Measurements from ENCODE around the gene RIC1. TPM values are rescaled to one million over a fixed set of nuclear protein-coding genes. Genes with fewer than 3 reads are reported as not detected.
A peak's percentile ranks its signal among the peaks of the same experiment; 100 is the strongest.
"Not testable (repeated sequence)": the region's sequence is repeated elsewhere in the genome, so short reads cannot be mapped to it uniquely, and the experiment has no call there.

The RIC1 gene
- polyA plus RNA-seq, 3 donors = 13.4 to 36.4 (median 16.3) TPM

- no peak overlapping the region for H3K27ac ChIP-seq (ENCODE audit: low read depth in 1 of 2, low read length in 2 of 2)
- TF ChIP-seq CTCF (IDR thresholded peaks at IDR 0.05) = no peak
- H3K9ac ChIP-seq (ENCODE audit: insufficient read depth, low read length, poor library complexity, severe bottlenecking) = no peak overlapping the region
- no peak overlapping the region for H3K4me2 ChIP-seq (replicated peaks; ENCODE audit: extremely low read depth, low read length, poor library complexity, severe bottlenecking)
- no CpG with 5 or more reads among the region's 2 CpGs for WGBS (ENCODE audit: insufficient coverage)
- H3K4me1 Mint-ChIP-seq = peaks cover 1% of the 10 kb centered on the region
- peaks cover 7 to 26% (median 22%) of the 10 kb centered on the region in 7 donors for H3K9me3 Mint-ChIP-seq
- no peaks in the 10 kb centered on the region for H3K27me3 ChIP-seq (ENCODE audit: control insufficient read depth in 2 of 2, insufficient read depth in 2 of 2, low read length in 2 of 2)
- H3K27ac Mint-ChIP-seq = no peak overlapping the region
- no peak overlapping the region for H3K4me3 ChIP-seq (replicated peaks in 1 of 3; ENCODE audit: low read depth in 2 of 3, low read length in 3 of 3)
- intact Hi-C loops (cut with micrococcal nuclease) = no loop called here
- peaks cover 5 to 15% of the 10 kb centered on the region in 2 donors for H3K9me3 ChIP-seq (replicated peaks in 1 of 2; ENCODE audit: control insufficient read depth in 1 of 2, insufficient read depth in 1 of 2, low read length in 2 of 2)
- DNase-seq = no peak
- H3K36me3 Mint-ChIP-seq = peaks cover 41 to 50% of the 10 kb centered on the region in 2 donors
- H3K4me3 Mint-ChIP-seq = no peak overlapping the region
- H2AFZ ChIP-seq (ENCODE audit: insufficient read depth, low read depth, low read length, poor library complexity, severe bottlenecking) = no peak overlapping the region
- H3K36me3 ChIP-seq (replicated peaks in 1 of 2; ENCODE audit: control insufficient read depth in 1 of 2, insufficient read depth in 2 of 2, low read length in 2 of 2) = peaks cover 8 to 26% of the 10 kb centered on the region in 2 donors
- H4K20me1 ChIP-seq (ENCODE audit: insufficient read depth, low read length) = peaks cover 97% of the 10 kb centered on the region
- no peaks in the 10 kb centered on the region for H3K4me1 ChIP-seq (ENCODE audit: control insufficient read depth in 1 of 2, insufficient read depth in 2 of 2, low read length in 2 of 2)
- H3K27me3 Mint-ChIP-seq (ENCODE audit: low read depth in 3 of 3) = no peaks in the 10 kb centered on the region
- peaks cover 82% of the 10 kb centered on the region for H3K79me2 ChIP-seq (ENCODE audit: insufficient read depth, low read length)
Observed at GRCh38 chr9:5670079-5670478, 41.2 kb downstream of the RIC1 start.

- no peaks in the 10 kb centered on the region for H3K27me3 ChIP-seq (ENCODE audit: control insufficient read depth in 2 of 2, insufficient read depth in 2 of 2, low read length in 2 of 2)
- DNase-seq = no peak
- H3K9me3 ChIP-seq (replicated peaks in 1 of 2; ENCODE audit: control insufficient read depth in 1 of 2, insufficient read depth in 1 of 2, low read length in 2 of 2) = peaks cover 6 to 12% of the 10 kb centered on the region in 2 donors
- H3K4me3 ChIP-seq (replicated peaks in 1 of 3; ENCODE audit: low read depth in 2 of 3, low read length in 3 of 3) = no peak overlapping the region
- no peaks in the 10 kb centered on the region for H3K27me3 Mint-ChIP-seq (ENCODE audit: low read depth in 3 of 3)
- H3K79me2 ChIP-seq (ENCODE audit: insufficient read depth, low read length) = peaks cover 80% of the 10 kb centered on the region
- intact Hi-C loops (cut with micrococcal nuclease) = loop anchor here in 1 of 2 donors (2.0 kb wide), 1 partner anchor 41 kb away; no protein-coding TSS in a partner anchor
- no peak for TF ChIP-seq CTCF (IDR thresholded peaks at IDR 0.05)
- H3K4me1 Mint-ChIP-seq = peaks cover 2% of the 10 kb centered on the region
- peaks cover 92% of the 10 kb centered on the region for H4K20me1 ChIP-seq (ENCODE audit: insufficient read depth, low read length)
- H3K9ac ChIP-seq (ENCODE audit: insufficient read depth, low read length, poor library complexity, severe bottlenecking) = no peak overlapping the region
- H3K36me3 ChIP-seq (replicated peaks in 1 of 2; ENCODE audit: control insufficient read depth in 1 of 2, insufficient read depth in 2 of 2, low read length in 2 of 2) = peaks cover 0 to 9% of the 10 kb centered on the region in 2 donors
- WGBS (ENCODE audit: insufficient coverage) = 100% methylated on average over 1 of the region's 3 CpGs
- no peak overlapping the region for H3K4me3 Mint-ChIP-seq
- H3K27ac ChIP-seq (ENCODE audit: low read depth in 1 of 2, low read length in 2 of 2) = no peak overlapping the region
- H3K4me2 ChIP-seq (replicated peaks; ENCODE audit: extremely low read depth, low read length, poor library complexity, severe bottlenecking) = no peak overlapping the region
- H3K4me1 ChIP-seq (ENCODE audit: control insufficient read depth in 1 of 2, insufficient read depth in 2 of 2, low read length in 2 of 2) = no peaks in the 10 kb centered on the region
- H3K9me3 Mint-ChIP-seq = peaks cover 8 to 24% (median 20%) of the 10 kb centered on the region in 7 donors
- peak overlapping the region in 1 of 7 donors; percentile 11 for H3K27ac Mint-ChIP-seq
- no peak overlapping the region for H2AFZ ChIP-seq (ENCODE audit: insufficient read depth, low read depth, low read length, poor library complexity, severe bottlenecking)
- H3K36me3 Mint-ChIP-seq = peaks cover 31 to 39% of the 10 kb centered on the region in 2 donors
Observed at GRCh38 chr9:5671711-5672353, 42.9 kb downstream of the RIC1 start.

GRCh38 chr9:5675046-5675445 is 46.1 kb downstream of the RIC1 start:
- peaks cover 2 to 11% (median 5%) of the 10 kb centered on the region in 7 donors for H3K9me3 Mint-ChIP-seq
- H3K27me3 Mint-ChIP-seq (ENCODE audit: low read depth in 3 of 3); H3K4me2 ChIP-seq (replicated peaks; ENCODE audit: extremely low read depth, low read length, poor library complexity, severe bottlenecking); intact Hi-C loops (cut with micrococcal nuclease); H3K4me3 ChIP-seq (replicated peaks in 1 of 3; ENCODE audit: low read depth in 2 of 3, low read length in 3 of 3); H3K4me1 ChIP-seq (ENCODE audit: control insufficient read depth in 1 of 2, insufficient read depth in 2 of 2, low read length in 2 of 2); H3K36me3 ChIP-seq (replicated peaks in 1 of 2; ENCODE audit: control insufficient read depth in 1 of 2, insufficient read depth in 2 of 2, low read length in 2 of 2); H3K27me3 ChIP-seq (ENCODE audit: control insufficient read depth in 2 of 2, insufficient read depth in 2 of 2, low read length in 2 of 2); DNase-seq; H3K9ac ChIP-seq (ENCODE audit: insufficient read depth, low read length, poor library complexity, severe bottlenecking); H3K4me1 Mint-ChIP-seq; H3K9me3 ChIP-seq (replicated peaks in 1 of 2; ENCODE audit: control insufficient read depth in 1 of 2, insufficient read depth in 1 of 2, low read length in 2 of 2); H3K4me3 Mint-ChIP-seq; H3K27ac ChIP-seq (ENCODE audit: low read depth in 1 of 2, low read length in 2 of 2); H2AFZ ChIP-seq (ENCODE audit: insufficient read depth, low read depth, low read length, poor library complexity, severe bottlenecking): not testable (repeated sequence)
- H3K27ac Mint-ChIP-seq = peak overlapping the region in 1 of 7 donors; percentile 88
- Histone ChIP-seq H4K20me1 (ENCODE audit: insufficient read depth, low read length) (peaks cover 62% of the 10 kb centered on the region), H3K79me2 (ENCODE audit: insufficient read depth, low read length) (peaks cover 56% of the 10 kb centered on the region)
- WGBS (ENCODE audit: insufficient coverage) = 97% methylated on average over 7 of the region's 11 CpGs
- H3K36me3 Mint-ChIP-seq = peaks cover 10 to 16% of the 10 kb centered on the region in 2 donors
